Measurements from ENCODE around the gene GINS2.

The GINS2 gene

DNA sequence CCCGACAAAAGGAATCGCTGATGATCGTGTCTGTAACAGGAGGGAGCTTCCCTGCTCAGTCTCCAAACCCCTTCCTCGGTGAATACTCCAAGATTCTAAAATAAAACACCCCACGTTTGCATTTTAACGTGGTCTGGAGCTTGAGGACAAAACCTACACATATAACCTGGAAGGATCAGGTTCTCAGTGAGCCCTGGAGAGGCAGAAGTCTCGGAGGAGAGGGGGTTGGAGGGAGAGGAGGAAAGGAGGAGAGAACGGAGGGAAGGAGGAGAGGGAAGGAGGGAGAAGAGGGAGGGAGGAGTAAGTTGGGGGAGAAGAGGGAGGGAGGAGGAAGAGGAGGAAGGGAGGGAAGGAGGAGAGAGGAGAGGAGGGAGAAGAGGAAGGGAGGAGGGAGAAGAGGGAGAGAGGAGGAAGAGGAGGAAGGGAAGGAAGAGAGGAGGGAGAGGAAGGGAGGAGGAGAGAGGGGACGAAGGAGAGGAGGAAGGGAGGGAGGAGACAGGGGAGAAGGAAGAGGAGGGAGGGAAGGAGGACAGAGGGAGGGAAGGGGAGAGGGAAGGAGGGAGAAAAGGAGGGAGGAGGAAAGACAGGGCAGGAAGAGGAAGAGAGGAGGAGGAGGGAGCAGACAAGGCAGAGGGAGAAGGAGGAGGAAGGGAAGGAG lies 27.4 kb upstream of the GINS2 start:
- 22 to 23% methylated on average over 6 to 8 of the region's 9 CpGs for WGBS, 2 experiments (ENCODE audit: insufficient coverage in 2 of 2)
- Histone ChIP-seq H3K27ac (ENCODE audit: low read depth, low read length, severe bottlenecking) (no peak overlapping the region), H3K36me3 (ENCODE audit: control insufficient read depth, insufficient read depth, low read length) (no peaks in the 10 kb centered on the region), H3K9me3 (ENCODE audit: control insufficient read depth, low read length) (peaks cover 6% of the 10 kb centered on the region), H3K4me1 (ENCODE audit: control insufficient read depth, insufficient read depth, low read length, poor library complexity, severe bottlenecking) (peaks cover 16% of the 10 kb centered on the region), H3K4me3 (ENCODE audit: extremely low read depth, insufficient read depth, low read length, poor library complexity, severe bottlenecking) (no peak overlapping the region)

- Histone ChIP-seq H3K4me3 (ENCODE audit: extremely low read depth, insufficient read depth, low read length, poor library complexity, severe bottlenecking) (no peak overlapping the region), H3K36me3 (ENCODE audit: control insufficient read depth, insufficient read depth, low read length) (no peaks in the 10 kb centered on the region), H3K27ac (ENCODE audit: low read depth, low read length, severe bottlenecking) (no peak overlapping the region), H3K9me3 (ENCODE audit: control insufficient read depth, low read length) (peaks cover 6% of the 10 kb centered on the region), H3K4me1 (ENCODE audit: control insufficient read depth, insufficient read depth, low read length, poor library complexity, severe bottlenecking) (peaks cover 16% of the 10 kb centered on the region)
- 49 to 65% methylated on average over 12 to 14 of the region's 22 CpGs for WGBS, 2 experiments (ENCODE audit: insufficient coverage in 2 of 2)
Measured at GRCh38 chr16:85715169-85716021, 26.6 kb upstream of the GINS2 start.

- no peaks in the 10 kb centered on the region for H3K36me3 ChIP-seq (ENCODE audit: control insufficient read depth, insufficient read depth, low read length)
- 63 to 72% methylated on average over 7 to 9 of the region's 9 CpGs for WGBS, 2 experiments (ENCODE audit: insufficient coverage in 2 of 2)
- H3K9me3 ChIP-seq (ENCODE audit: control insufficient read depth, low read length) = peaks cover 6% of the 10 kb centered on the region
- peak overlapping the region; percentile 41 for H3K27ac ChIP-seq (ENCODE audit: low read depth, low read length, severe bottlenecking)
- H3K4me3 ChIP-seq (ENCODE audit: extremely low read depth, insufficient read depth, low read length, poor library complexity, severe bottlenecking) = no peak overlapping the region
- H3K4me1 ChIP-seq (ENCODE audit: control insufficient read depth, insufficient read depth, low read length, poor library complexity, severe bottlenecking) = peaks cover 16% of the 10 kb centered on the region
Measured at GRCh38 chr16:85712801-85713200, 24.0 kb upstream of the GINS2 start.

- 89 to 96% methylated on average over 4 to 5 of the region's 6 CpGs for WGBS, 2 experiments (ENCODE audit: insufficient coverage in 2 of 2)
- Histone ChIP-seq H3K9me3 (ENCODE audit: control insufficient read depth, low read length) (peaks cover 6% of the 10 kb centered on the region), H3K4me3 (ENCODE audit: extremely low read depth, insufficient read depth, low read length, poor library complexity, severe bottlenecking) (no peak overlapping the region), H3K27ac (ENCODE audit: low read depth, low read length, severe bottlenecking) (peak overlapping the region; percentile 16), H3K36me3 (ENCODE audit: control insufficient read depth, insufficient read depth, low read length) (no peaks in the 10 kb centered on the region), H3K4me1 (ENCODE audit: control insufficient read depth, insufficient read depth, low read length, poor library complexity, severe bottlenecking) (peaks cover 15% of the 10 kb centered on the region)
Measured at GRCh38 chr16:85711982-85712587, 23.3 kb upstream of the GINS2 start.

- H3K27ac ChIP-seq (ENCODE audit: low read depth, low read length, severe bottlenecking) = no peak overlapping the region
- H3K9me3 ChIP-seq (ENCODE audit: control insufficient read depth, low read length) = peaks cover 6% of the 10 kb centered on the region
- H3K4me1 ChIP-seq (ENCODE audit: control insufficient read depth, insufficient read depth, low read length, poor library complexity, severe bottlenecking) = peaks cover 8% of the 10 kb centered on the region
- 81 to 87% methylated on average over 4 to 9 of the region's 9 CpGs for WGBS, 2 experiments (ENCODE audit: insufficient coverage in 2 of 2)
- H3K4me3 ChIP-seq (ENCODE audit: extremely low read depth, insufficient read depth, low read length, poor library complexity, severe bottlenecking) = no peak overlapping the region
- H3K36me3 ChIP-seq (ENCODE audit: control insufficient read depth, insufficient read depth, low read length) = no peaks in the 10 kb centered on the region
Measured at GRCh38 chr16:85710732-85711131, 22.0 kb upstream of the GINS2 start.

- Histone ChIP-seq H3K36me3 (ENCODE audit: control insufficient read depth, insufficient read depth, low read length) (no peaks in the 10 kb centered on the region), H3K4me1 (ENCODE audit: control insufficient read depth, insufficient read depth, low read length, poor library complexity, severe bottlenecking) (peaks cover 2% of the 10 kb centered on the region), H3K4me3 (ENCODE audit: extremely low read depth, insufficient read depth, low read length, poor library complexity, severe bottlenecking) (no peak overlapping the region), H3K9me3 (ENCODE audit: control insufficient read depth, low read length) (peaks cover 6% of the 10 kb centered on the region), H3K27ac (ENCODE audit: low read depth, low read length, severe bottlenecking) (no peak overlapping the region)
- 81 to 86% methylated on average over 50 to 52 of the region's 53 CpGs for WGBS, 2 experiments (ENCODE audit: insufficient coverage in 2 of 2)
Measured at GRCh38 chr16:85709766-85710585, 21.2 kb upstream of the GINS2 start.

DNA sequence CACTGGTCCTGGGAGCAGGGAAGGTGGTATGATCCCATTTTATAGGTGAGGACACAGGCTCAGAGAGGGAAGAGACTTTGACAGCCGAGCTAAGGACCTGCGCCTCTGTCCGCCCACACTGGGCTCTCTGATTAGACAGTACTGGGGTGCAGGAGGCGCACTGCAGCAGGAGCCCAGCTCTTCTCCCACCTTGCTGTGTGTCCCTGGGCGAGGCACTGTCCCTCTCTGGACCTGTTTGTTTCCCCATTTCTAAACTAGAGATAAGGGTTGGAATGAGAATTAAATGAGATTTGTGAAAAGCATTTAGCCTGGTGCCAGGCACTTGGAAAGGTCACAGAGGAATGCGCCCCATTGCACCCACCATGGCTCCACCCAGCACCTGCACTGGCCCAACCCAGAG lies 19.6 kb upstream of the GINS2 start:
- peaks cover 6% of the 10 kb centered on the region for H3K9me3 ChIP-seq (ENCODE audit: control insufficient read depth, low read length)
- WGBS, 2 experiments (ENCODE audit: insufficient coverage in 2 of 2) = 98 to 100% methylated on average over 5 of the region's 6 CpGs

GRCh38 chr16:85707528-85708095 lies 18.9 kb upstream of the GINS2 start:
- 89 to 90% methylated on average over 14 to 15 of the region's 16 CpGs for WGBS, 2 experiments (ENCODE audit: insufficient coverage in 2 of 2)
- no peaks in the 10 kb centered on the region for H3K36me3 ChIP-seq (ENCODE audit: control insufficient read depth, insufficient read depth, low read length)
- H3K9me3 ChIP-seq (ENCODE audit: control insufficient read depth, low read length) = peaks cover 6% of the 10 kb centered on the region
- H3K4me3 ChIP-seq (ENCODE audit: extremely low read depth, insufficient read depth, low read length, poor library complexity, severe bottlenecking) = no peak overlapping the region
- H3K27ac ChIP-seq (ENCODE audit: low read depth, low read length, severe bottlenecking) = no peak overlapping the region
- H3K4me1 ChIP-seq (ENCODE audit: control insufficient read depth, insufficient read depth, low read length, poor library complexity, severe bottlenecking) = no peaks in the 10 kb centered on the region

More for the DNA sequence above, 19.6 kb upstream of the GINS2 start:
- H3K27ac ChIP-seq (ENCODE audit: low read depth, low read length, severe bottlenecking) = no peak overlapping the region
- no peaks in the 10 kb centered on the region for H3K36me3 ChIP-seq (ENCODE audit: control insufficient read depth, insufficient read depth, low read length)
- no peaks in the 10 kb centered on the region for H3K4me1 ChIP-seq (ENCODE audit: control insufficient read depth, insufficient read depth, low read length, poor library complexity, severe bottlenecking)
- no peak overlapping the region for H3K4me3 ChIP-seq (ENCODE audit: extremely low read depth, insufficient read depth, low read length, poor library complexity, severe bottlenecking)

- H3K4me3 ChIP-seq (ENCODE audit: extremely low read depth, insufficient read depth, low read length, poor library complexity, severe bottlenecking) = no peak overlapping the region
- no peaks in the 10 kb centered on the region for H3K9me3 ChIP-seq (ENCODE audit: control insufficient read depth, low read length)
- WGBS, 2 experiments (ENCODE audit: insufficient coverage in 2 of 2) = 87 to 95% methylated on average over 4 to 7 of the region's 11 CpGs
- no peak overlapping the region for H3K27ac ChIP-seq (ENCODE audit: low read depth, low read length, severe bottlenecking)
- H3K4me1 ChIP-seq (ENCODE audit: control insufficient read depth, insufficient read depth, low read length, poor library complexity, severe bottlenecking) = no peaks in the 10 kb centered on the region
- H3K36me3 ChIP-seq (ENCODE audit: control insufficient read depth, insufficient read depth, low read length) = no peaks in the 10 kb centered on the region
Measured at GRCh38 chr16:85706449-85707034, 17.8 kb upstream of the GINS2 start.
